ENCODE measurements around the gene RTP1. TPM values are rescaled to one million over a fixed set of nuclear protein-coding genes. Genes with fewer than 3 reads are reported as not detected.

RTP1 gene
- total RNA-seq, 2 donors from 2014 or later = not detected

DNA sequence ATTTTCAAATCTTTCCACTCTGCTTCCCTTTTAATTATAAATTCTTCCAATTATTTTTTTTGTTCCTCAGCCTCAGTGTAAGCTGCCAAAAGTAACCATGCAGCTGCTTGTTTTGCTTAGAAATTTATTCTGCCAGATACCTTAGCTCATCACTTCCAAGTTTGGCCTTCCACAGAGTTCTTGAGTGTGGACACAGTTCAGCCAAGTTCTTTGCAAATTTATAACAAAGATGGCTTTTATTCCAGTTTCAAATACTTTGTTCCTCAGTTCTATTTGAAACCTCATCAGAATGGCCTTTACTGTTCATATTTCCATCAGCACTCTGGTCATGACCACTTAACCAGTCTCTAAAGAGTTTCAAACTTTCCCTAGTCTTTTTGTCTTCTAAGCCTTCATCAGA, 10.3 kb downstream of the RTP1 start:
- intact Hi-C loops (cut with DNase I) = no loop called here
- H3K9me3 ChIP-seq = no peaks in the 10 kb centered on the region
- TF ChIP-seq POLR2A (IDR thresholded peaks at IDR 0.05) = no peak
- TF ChIP-seq, protein P1, sequence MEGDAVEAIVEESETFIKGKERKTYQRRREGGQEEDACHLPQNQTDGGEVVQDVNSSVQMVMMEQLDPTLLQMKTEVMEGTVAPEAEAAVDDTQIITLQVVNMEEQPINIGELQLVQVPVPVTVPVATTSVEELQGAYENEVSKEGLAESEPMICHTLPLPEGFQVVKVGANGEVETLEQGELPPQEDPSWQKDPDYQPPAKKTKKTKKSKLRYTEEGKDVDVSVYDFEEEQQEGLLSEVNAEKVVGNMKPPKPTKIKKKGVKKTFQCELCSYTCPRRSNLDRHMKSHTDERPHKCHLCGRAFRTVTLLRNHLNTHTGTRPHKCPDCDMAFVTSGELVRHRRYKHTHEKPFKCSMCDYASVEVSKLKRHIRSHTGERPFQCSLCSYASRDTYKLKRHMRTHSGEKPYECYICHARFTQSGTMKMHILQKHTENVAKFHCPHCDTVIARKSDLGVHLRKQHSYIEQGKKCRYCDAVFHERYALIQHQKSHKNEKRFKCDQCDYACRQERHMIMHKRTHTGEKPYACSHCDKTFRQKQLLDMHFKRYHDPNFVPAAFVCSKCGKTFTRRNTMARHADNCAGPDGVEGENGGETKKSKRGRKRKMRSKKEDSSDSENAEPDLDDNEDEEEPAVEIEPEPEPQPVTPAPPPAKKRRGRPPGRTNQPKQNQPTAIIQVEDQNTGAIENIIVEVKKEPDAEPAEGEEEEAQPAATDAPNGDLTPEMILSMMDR (IDR thresholded peaks at IDR 0.05) = no peak
- ATAC-seq (no peak), DNase-seq (no peak)
- peaks cover 9% of the 10 kb centered on the region for H3K4me1 ChIP-seq
- H3K27ac ChIP-seq = no peak overlapping the region
- H3K36me3 ChIP-seq (replicated peaks in 1 of 2; ENCODE audit: insufficient read depth in 1 of 2, low read depth in 2 of 2) = no peaks in the 10 kb centered on the region
- H3K4me3 ChIP-seq = no peak overlapping the region
- H3K27me3 ChIP-seq = no peaks in the 10 kb centered on the region

DNA sequence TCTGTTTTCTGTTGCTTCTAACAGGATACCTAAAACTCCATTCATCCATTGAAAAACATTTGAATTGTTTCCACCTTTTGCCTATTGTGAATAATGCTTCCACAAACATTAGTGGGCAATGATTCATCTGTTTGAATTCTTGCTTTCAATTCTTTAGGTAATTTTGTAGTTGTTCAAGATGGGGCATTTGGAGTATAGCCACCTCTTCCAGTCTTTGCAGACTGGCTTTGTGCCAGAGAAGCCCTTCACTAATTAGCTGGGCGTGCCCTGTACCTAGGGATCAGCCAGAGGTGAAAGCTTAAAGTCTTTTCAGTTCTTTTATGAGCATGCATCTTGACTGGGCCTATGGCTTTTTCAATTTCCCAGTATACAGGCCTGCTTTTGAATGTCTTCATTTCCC, 10.9 kb downstream of the RTP1 start:
- TF ChIP-seq POLR2A (IDR thresholded peaks at IDR 0.05) = no peak
- TF ChIP-seq, protein P1 (IDR thresholded peaks at IDR 0.05) = no peak
- intact Hi-C loops (cut with DNase I) = no loop called here
- DNase-seq (no peak), ATAC-seq (no peak)
- 85 to 90% methylated on average over 1 of the region's 1 CpG for WGBS, 2 donors
- Histone ChIP-seq H3K27me3 (no peaks in the 10 kb centered on the region), H3K4me1 (peaks cover 9% of the 10 kb centered on the region), H3K9me3 (no peaks in the 10 kb centered on the region), H3K27ac (no peak overlapping the region), H3K36me3 (replicated peaks in 1 of 2; ENCODE audit: insufficient read depth in 1 of 2, low read depth in 2 of 2) (no peaks in the 10 kb centered on the region), H3K4me3 (no peak overlapping the region)

DNA sequence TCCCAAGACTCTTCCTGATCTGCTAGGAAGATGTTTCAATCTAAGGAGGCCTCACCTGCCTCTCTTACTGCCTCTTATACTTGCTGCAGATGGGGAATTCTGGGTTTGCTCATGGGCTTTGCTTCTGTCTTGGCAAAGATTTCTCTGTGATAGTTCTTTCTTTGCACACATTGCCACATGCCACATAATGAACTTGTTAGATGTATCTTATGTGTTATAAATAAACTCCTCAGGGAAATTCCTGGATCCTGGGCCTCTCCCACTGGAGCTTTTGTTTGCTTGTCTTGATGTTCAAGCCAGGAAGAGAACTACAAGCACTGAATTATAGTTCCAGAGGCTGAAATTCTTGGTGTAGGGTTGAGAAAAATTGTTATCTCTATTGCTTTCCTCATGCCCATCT, 12.2 kb downstream of the RTP1 start:
- Histone ChIP-seq H3K4me3 (no peak overlapping the region), H3K27ac (no peak overlapping the region), H3K27me3 (no peaks in the 10 kb centered on the region), H3K4me1 (peaks cover 9% of the 10 kb centered on the region), H3K36me3 (replicated peaks in 1 of 2; ENCODE audit: insufficient read depth in 1 of 2, low read depth in 2 of 2) (no peaks in the 10 kb centered on the region), H3K9me3 (no peaks in the 10 kb centered on the region)
- DNase-seq (no peak), ATAC-seq (no peak)
- TF ChIP-seq, protein P1 (IDR thresholded peaks at IDR 0.05) = no peak
- TF ChIP-seq POLR2A (IDR thresholded peaks at IDR 0.05) = no peak
- intact Hi-C loops (cut with DNase I) = no loop called here

DNA sequence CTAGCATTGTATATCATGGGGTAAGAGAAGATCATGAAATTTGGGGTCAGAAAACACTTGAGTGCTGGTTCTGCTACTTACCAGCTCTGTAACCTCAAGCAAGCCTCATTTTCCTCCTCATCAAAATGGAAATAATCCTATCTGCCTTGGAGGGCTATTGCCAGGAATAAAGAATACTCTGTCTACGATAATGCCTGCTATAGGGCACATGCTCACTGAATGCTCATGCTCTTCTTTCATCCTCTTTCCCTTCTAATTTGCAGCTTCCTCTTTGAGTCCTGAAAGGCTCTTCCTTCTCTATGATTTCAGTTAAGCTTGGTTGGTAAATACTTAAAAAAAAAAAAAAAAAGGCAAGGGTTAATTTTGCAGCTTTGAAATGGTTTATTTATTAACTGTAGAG, 12.8 kb downstream of the RTP1 start:
- TF ChIP-seq POLR2A (IDR thresholded peaks at IDR 0.05) = no peak
- TF ChIP-seq, protein P1 (IDR thresholded peaks at IDR 0.05) = no peak
- Histone ChIP-seq H3K4me1 (peaks cover 9% of the 10 kb centered on the region), H3K4me3 (no peak overlapping the region), H3K27ac (no peak overlapping the region), H3K36me3 (replicated peaks in 1 of 2; ENCODE audit: insufficient read depth in 1 of 2, low read depth in 2 of 2) (no peaks in the 10 kb centered on the region), H3K9me3 (no peaks in the 10 kb centered on the region), H3K27me3 (no peaks in the 10 kb centered on the region)
- DNase-seq (no peak), ATAC-seq (no peak)
- intact Hi-C loops (cut with DNase I) = no loop called here
- WGBS, 2 donors = 80 to 84% methylated on average over 1 of the region's 1 CpG

DNA sequence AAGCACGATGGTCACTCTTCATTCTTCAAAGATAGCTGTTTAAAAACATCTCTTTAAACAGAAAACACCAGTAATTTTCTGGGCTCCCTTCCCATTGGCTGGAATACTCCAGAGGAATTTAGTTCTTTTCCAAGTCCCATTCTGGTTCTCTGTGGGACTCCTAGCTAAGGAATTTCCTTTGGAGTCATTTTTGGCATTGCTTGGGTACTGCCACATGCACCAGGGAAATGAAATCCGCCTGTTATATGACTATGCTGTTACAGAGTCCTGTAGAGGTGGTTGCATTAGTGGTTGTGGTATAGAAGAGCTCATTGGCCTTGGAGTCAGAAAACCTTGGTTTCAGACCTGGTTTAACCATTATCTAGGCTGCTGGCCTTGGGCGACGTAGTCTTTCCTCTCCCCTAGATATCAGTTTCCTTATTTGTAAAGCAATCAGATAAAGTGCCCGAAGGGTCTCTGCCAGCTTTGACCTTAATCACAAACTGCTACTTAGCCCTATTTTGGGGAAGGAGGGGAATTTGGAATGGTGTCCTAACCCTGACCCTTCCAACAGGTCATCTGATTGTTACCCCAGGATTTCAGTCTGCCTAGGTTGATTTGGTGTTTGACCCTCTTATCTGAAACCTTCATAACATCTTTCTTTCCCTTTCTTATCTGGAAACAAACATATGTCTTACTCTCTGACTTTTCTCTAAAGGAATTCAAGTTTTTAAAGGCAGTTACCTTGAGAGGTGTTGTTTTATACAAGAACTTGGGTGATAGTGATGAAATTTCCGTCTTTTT, 13.4 kb downstream of the RTP1 start:
- H3K27me3 ChIP-seq = no peaks in the 10 kb centered on the region
- DNase-seq = peak in 1 of 4 donors; percentile 8
- H3K4me1 ChIP-seq = peaks cover 9% of the 10 kb centered on the region
- H3K9me3 ChIP-seq = no peaks in the 10 kb centered on the region
- intact Hi-C loops (cut with DNase I) = no loop called here
- H3K27ac ChIP-seq = no peak overlapping the region
- no peak overlapping the region for H3K4me3 ChIP-seq
- no peaks in the 10 kb centered on the region for H3K36me3 ChIP-seq (replicated peaks in 1 of 2; ENCODE audit: insufficient read depth in 1 of 2, low read depth in 2 of 2)
- no peak for TF ChIP-seq POLR2A (IDR thresholded peaks at IDR 0.05)
- TF ChIP-seq, protein P1 (IDR thresholded peaks at IDR 0.05) = no peak
- peak; percentile 75 for ATAC-seq
- 21 to 25% methylated on average over 6 of the region's 6 CpGs for WGBS, 2 donors

Data from body of pancreas (tissue), 4 donors.